ENCODE measurements around the gene SHTN1.

SHTN1 gene

GRCh38 chr10:116980041-116980440 lies 24.9 kb downstream of the SHTN1 start:
- no peak for DNase-seq (ENCODE audit: extremely low spot score)
- ChIA-PET CTCF (interaction anchor here (1.0 kb wide), 1 partner anchor 246 kb away, joined by 4 read pairs; no protein-coding TSS in a partner anchor), POLR2A (no interaction called here)
- TF ChIP-seq FOXK2 (IDR thresholded peaks at IDR 0.05) (no peak), LEF1 (IDR thresholded peaks at IDR 0.05; ENCODE audit: borderline replicate concordance) (no peak), BHLHE40 (IDR thresholded peaks at IDR 0.05; ENCODE audit: borderline replicate concordance) (no peak), ELF4 (IDR thresholded peaks at IDR 0.05) (no peak), SUZ12 (IDR thresholded peaks at IDR 0.05) (no peak), TARDBP (IDR thresholded peaks at IDR 0.05) (no peak), NFRKB (IDR thresholded peaks at IDR 0.05) (no peak), ZNF384 (IDR thresholded peaks at IDR 0.05) (no peak), ARNT (IDR thresholded peaks at IDR 0.05) (no peak), HDGF (IDR thresholded peaks at IDR 0.05; ENCODE audit: borderline replicate concordance) (no peak), FOXM1 (IDR thresholded peaks at IDR 0.05; ENCODE audit: borderline replicate concordance) (no peak), CTBP1 (IDR thresholded peaks at IDR 0.05; ENCODE audit: borderline replicate concordance) (no peak)
- TF ChIP-seq, protein P1, sequence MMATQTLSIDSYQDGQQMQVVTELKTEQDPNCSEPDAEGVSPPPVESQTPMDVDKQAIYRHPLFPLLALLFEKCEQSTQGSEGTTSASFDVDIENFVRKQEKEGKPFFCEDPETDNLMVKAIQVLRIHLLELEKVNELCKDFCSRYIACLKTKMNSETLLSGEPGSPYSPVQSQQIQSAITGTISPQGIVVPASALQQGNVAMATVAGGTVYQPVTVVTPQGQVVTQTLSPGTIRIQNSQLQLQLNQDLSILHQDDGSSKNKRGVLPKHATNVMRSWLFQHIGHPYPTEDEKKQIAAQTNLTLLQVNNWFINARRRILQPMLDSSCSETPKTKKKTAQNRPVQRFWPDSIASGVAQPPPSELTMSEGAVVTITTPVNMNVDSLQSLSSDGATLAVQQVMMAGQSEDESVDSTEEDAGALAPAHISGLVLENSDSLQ (IDR thresholded peaks at IDR 0.05): no peak

- ChIA-PET CTCF (no interaction called here), POLR2A (no interaction called here)
- no peak for TF ChIP-seq HDGF (IDR thresholded peaks at IDR 0.05; ENCODE audit: borderline replicate concordance)
- TF ChIP-seq FOXM1 (IDR thresholded peaks at IDR 0.05; ENCODE audit: borderline replicate concordance): no peak
- TF ChIP-seq BHLHE40 (IDR thresholded peaks at IDR 0.05; ENCODE audit: borderline replicate concordance): no peak
- TF ChIP-seq ARNT (IDR thresholded peaks at IDR 0.05): no peak
- no peak for TF ChIP-seq NFRKB (IDR thresholded peaks at IDR 0.05)
- no peak for TF ChIP-seq FOXA1 (IDR thresholded peaks at IDR 0.05)
- no peak for TF ChIP-seq ELF4 (IDR thresholded peaks at IDR 0.05)
- no peak for TF ChIP-seq ZNF384 (IDR thresholded peaks at IDR 0.05)
- no peak for TF ChIP-seq FOXK2 (IDR thresholded peaks at IDR 0.05)
- no peak for TF ChIP-seq TARDBP (IDR thresholded peaks at IDR 0.05)
- no peak for TF ChIP-seq LEF1 (IDR thresholded peaks at IDR 0.05; ENCODE audit: borderline replicate concordance)
- no peak for TF ChIP-seq SP1 (IDR thresholded peaks at IDR 0.05)
- TF ChIP-seq CTBP1 (IDR thresholded peaks at IDR 0.05; ENCODE audit: borderline replicate concordance): no peak
- no peak for TF ChIP-seq SUZ12 (IDR thresholded peaks at IDR 0.05)
- TF ChIP-seq, protein P1 (IDR thresholded peaks at IDR 0.05): no peak
- no peak for TF ChIP-seq L3MBTL2 (conservative IDR thresholded peaks at IDR 0.05)
- DNase-seq (ENCODE audit: extremely low spot score): no peak
These were observed 26.1 kb downstream of the SHTN1 start for GRCh38 chr10:116978901-116979300.

GRCh38 chr10:116974456-116975005 lies 30.5 kb downstream of the SHTN1 start:
- ChIA-PET CTCF (interaction anchor here (0.6 kb wide), 1 partner anchor 148 kb away, joined by 3 read pairs; no protein-coding TSS in a partner anchor), POLR2A (no interaction called here)
- TF ChIP-seq HDGF (IDR thresholded peaks at IDR 0.05; ENCODE audit: borderline replicate concordance) (no peak), ZNF384 (IDR thresholded peaks at IDR 0.05) (no peak), TARDBP (IDR thresholded peaks at IDR 0.05) (no peak), ARNT (IDR thresholded peaks at IDR 0.05) (no peak), SUZ12 (IDR thresholded peaks at IDR 0.05) (no peak), ELF4 (IDR thresholded peaks at IDR 0.05) (no peak), SP1 (IDR thresholded peaks at IDR 0.05) (no peak), FOXM1 (IDR thresholded peaks at IDR 0.05; ENCODE audit: borderline replicate concordance) (no peak), FOXK2 (IDR thresholded peaks at IDR 0.05) (no peak), LEF1 (IDR thresholded peaks at IDR 0.05; ENCODE audit: borderline replicate concordance) (no peak), NFRKB (IDR thresholded peaks at IDR 0.05) (no peak), L3MBTL2 (conservative IDR thresholded peaks at IDR 0.05) (no peak), BHLHE40 (IDR thresholded peaks at IDR 0.05; ENCODE audit: borderline replicate concordance) (no peak), FOXA1 (IDR thresholded peaks at IDR 0.05) (no peak), CTBP1 (IDR thresholded peaks at IDR 0.05; ENCODE audit: borderline replicate concordance) (no peak)
- TF ChIP-seq, protein P1 (IDR thresholded peaks at IDR 0.05): no peak
- DNase-seq (ENCODE audit: extremely low spot score): no peak

GRCh38 chr10:116973946-116974455 lies 31.0 kb downstream of the SHTN1 start:
- no peak for DNase-seq (ENCODE audit: extremely low spot score)
- TF ChIP-seq ZNF384 (IDR thresholded peaks at IDR 0.05) (no peak), NFRKB (IDR thresholded peaks at IDR 0.05) (no peak), TARDBP (IDR thresholded peaks at IDR 0.05) (no peak), FOXK2 (IDR thresholded peaks at IDR 0.05) (no peak), CTBP1 (IDR thresholded peaks at IDR 0.05; ENCODE audit: borderline replicate concordance) (no peak), BHLHE40 (IDR thresholded peaks at IDR 0.05; ENCODE audit: borderline replicate concordance) (no peak), FOXA1 (IDR thresholded peaks at IDR 0.05) (no peak), SUZ12 (IDR thresholded peaks at IDR 0.05) (no peak), ARNT (IDR thresholded peaks at IDR 0.05) (no peak), FOXM1 (IDR thresholded peaks at IDR 0.05; ENCODE audit: borderline replicate concordance) (no peak), SP1 (IDR thresholded peaks at IDR 0.05) (no peak), L3MBTL2 (conservative IDR thresholded peaks at IDR 0.05) (no peak), LEF1 (IDR thresholded peaks at IDR 0.05; ENCODE audit: borderline replicate concordance) (no peak), HDGF (IDR thresholded peaks at IDR 0.05; ENCODE audit: borderline replicate concordance) (no peak), ELF4 (IDR thresholded peaks at IDR 0.05) (no peak)
- TF ChIP-seq, protein P1 (IDR thresholded peaks at IDR 0.05): no peak
- ChIA-PET POLR2A (no interaction called here), CTCF (no interaction called here)

DNA sequence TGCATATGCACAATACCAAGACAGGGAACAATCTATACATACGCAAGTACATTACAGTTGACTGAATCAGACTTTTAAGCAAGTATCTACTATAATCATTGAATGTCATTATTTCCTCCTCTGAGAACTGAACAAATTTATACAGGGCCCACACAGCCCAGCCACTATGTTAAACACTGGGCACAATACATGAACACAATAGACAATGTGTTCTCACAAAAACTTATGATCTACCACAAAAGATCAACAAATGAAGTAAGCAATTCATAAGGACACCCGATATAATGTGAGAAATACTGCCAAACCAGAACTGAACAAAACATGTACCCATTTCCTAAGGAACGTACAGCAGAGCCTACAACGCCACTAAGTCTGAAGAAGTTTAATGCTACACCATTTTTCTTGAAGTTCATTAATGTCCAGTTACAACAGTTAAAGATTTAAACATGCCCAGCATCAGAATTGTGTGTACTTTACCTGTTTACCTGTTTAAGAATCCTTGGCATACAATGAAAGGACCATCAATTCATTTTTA lies 31.5 kb downstream of the SHTN1 start:
- ChIA-PET CTCF (no interaction called here), POLR2A (no interaction called here)
- TF ChIP-seq FOXM1 (IDR thresholded peaks at IDR 0.05; ENCODE audit: borderline replicate concordance) (no peak), ZNF384 (IDR thresholded peaks at IDR 0.05) (no peak)
- DNase-seq (ENCODE audit: extremely low spot score): no peak
